Type B pancreatic cell (in vitro differentiated cells): Measurements from ENCODE around the gene MMS22L. TPM values are rescaled to one million over a fixed set of nuclear protein-coding genes. Genes with fewer than 3 reads are reported as not detected.

ENCODE experiments used
- DNase-seq: peaks from one replicate; pipeline ENCODE4 v3.0.0; 2021; ENCODE audit warnings: mixed read lengths; ENCODE audit not compliant: unreplicated experiment; ENCODE audit errors: extremely low spot score
- H3K27ac Mint-ChIP-seq: 2 replicates; pipeline ENCODE4 v1.8.0; 2021; ENCODE audit warnings: mild to moderate bottlenecking, mixed read lengths
- H3K27me3 Mint-ChIP-seq: 2 replicates; pipeline ENCODE4 v1.8.0; 2021; ENCODE audit warnings: mixed read lengths
- H3K36me3 Mint-ChIP-seq: 2 replicates; pipeline ENCODE4 v1.8.0; 2021; ENCODE audit warnings: mixed read lengths
- H3K4me1 Mint-ChIP-seq: one replicate; pipeline ENCODE4 v1.8.0; 2021; ENCODE audit warnings: mixed read lengths; ENCODE audit not compliant: unreplicated experiment
- H3K4me3 Mint-ChIP-seq: 2 replicates; pipeline ENCODE4 v1.8.0; 2021; ENCODE audit warnings: mild to moderate bottlenecking, mixed read lengths
- H3K9me3 Mint-ChIP-seq: 2 replicates; pipeline ENCODE4 v1.8.0; 2021; ENCODE audit warnings: mixed read lengths
- total RNA-seq: library from RNA; stranded (reverse); gene quantifications from 2 replicates; pipeline ENCODE4 v1.2.1, GENCODE V29; 2021; ENCODE audit warnings: low replicate concordance
- TF ChIP-seq, protein P1 (sequence below): fragments of 200-600 bp; sonication (generic); conservative IDR thresholded peaks from 2 replicates; pipeline ENCODE4 v1.5.0; 2021; ENCODE audit warnings: antibody characterized with exemption, mild to moderate bottlenecking

The MMS22L gene
- total RNA-seq, 1 donor from 2014 or later = 40.3 TPM

DNA sequence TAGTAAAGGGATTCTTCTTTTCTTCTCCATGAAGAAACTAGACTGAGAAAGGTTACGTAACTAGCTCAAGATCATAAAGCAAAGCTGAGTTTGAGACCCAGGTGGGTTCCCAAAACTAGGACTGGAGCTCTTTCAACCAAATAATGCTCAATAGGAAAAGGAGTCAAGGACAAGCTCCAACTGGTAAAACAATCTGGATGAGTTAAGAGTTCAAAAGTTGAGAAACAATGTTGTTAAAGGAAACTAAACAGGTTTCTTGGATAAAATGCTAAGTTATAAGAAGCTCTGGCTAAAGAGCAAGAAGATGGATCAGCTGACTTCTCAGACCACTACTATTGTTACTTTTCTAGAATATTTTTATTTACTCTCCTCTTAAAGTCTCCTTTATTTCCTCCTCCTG lies 137.3 kb downstream of the MMS22L start:
- Mint-ChIP-seq H3K4me1 (no peaks in the 10 kb centered on the region), H3K27ac (no peak overlapping the region), H3K4me3 (no peak overlapping the region), H3K27me3 (no peaks in the 10 kb centered on the region), H3K36me3 (peaks cover 33% of the 10 kb centered on the region), H3K9me3 (no peaks in the 10 kb centered on the region)
- DNase-seq = no peak
- TF ChIP-seq, protein P1, sequence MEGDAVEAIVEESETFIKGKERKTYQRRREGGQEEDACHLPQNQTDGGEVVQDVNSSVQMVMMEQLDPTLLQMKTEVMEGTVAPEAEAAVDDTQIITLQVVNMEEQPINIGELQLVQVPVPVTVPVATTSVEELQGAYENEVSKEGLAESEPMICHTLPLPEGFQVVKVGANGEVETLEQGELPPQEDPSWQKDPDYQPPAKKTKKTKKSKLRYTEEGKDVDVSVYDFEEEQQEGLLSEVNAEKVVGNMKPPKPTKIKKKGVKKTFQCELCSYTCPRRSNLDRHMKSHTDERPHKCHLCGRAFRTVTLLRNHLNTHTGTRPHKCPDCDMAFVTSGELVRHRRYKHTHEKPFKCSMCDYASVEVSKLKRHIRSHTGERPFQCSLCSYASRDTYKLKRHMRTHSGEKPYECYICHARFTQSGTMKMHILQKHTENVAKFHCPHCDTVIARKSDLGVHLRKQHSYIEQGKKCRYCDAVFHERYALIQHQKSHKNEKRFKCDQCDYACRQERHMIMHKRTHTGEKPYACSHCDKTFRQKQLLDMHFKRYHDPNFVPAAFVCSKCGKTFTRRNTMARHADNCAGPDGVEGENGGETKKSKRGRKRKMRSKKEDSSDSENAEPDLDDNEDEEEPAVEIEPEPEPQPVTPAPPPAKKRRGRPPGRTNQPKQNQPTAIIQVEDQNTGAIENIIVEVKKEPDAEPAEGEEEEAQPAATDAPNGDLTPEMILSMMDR = no peak

DNA sequence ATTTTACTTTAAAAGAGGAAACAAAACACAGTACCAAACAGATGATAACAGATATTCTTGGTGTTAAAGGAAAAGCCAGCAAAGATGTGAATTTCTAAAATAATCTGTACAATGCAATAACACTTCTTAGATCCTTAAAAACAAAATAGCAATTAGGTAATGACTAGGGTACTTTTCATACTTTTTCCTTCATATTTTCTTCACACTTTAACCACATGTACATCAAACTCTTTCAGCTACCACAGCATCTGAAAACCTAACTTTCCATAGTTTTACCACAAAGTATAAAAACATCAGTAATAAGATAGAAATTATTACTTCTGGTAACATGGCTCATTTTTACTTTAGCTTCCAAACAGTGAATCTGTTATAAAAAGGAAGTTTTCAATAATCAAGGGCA lies 141.3 kb downstream of the MMS22L start:
- H3K27me3 Mint-ChIP-seq = no peaks in the 10 kb centered on the region
- no peak overlapping the region for H3K4me3 Mint-ChIP-seq
- H3K4me1 Mint-ChIP-seq = no peaks in the 10 kb centered on the region
- no peaks in the 10 kb centered on the region for H3K9me3 Mint-ChIP-seq
- no peak overlapping the region for H3K27ac Mint-ChIP-seq
- TF ChIP-seq, protein P1 = no peak
- peaks cover 17% of the 10 kb centered on the region for H3K36me3 Mint-ChIP-seq
- DNase-seq = no peak

DNA sequence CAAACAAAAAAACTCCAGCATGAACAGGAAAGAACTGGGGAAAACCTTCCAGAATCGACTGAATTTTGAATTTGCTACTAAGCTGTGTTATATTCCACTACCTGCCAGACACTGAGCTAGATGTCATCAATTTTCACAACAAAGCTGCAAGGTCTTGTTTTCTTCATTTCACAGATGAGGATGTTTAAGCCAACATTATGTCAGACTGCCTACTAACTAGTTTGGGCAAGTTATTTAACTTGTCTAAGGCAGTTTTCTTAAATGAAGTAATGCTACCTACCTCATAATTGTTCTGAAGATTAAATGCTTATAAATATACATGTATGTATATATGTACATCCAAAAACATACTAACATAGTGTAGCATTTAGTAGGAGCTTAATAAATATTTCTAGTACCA lies 144.4 kb downstream of the MMS22L start:
- TF ChIP-seq, protein P1 = no peak
- Mint-ChIP-seq H3K4me1 (no peaks in the 10 kb centered on the region), H3K27me3 (no peaks in the 10 kb centered on the region), H3K36me3 (peaks cover 6% of the 10 kb centered on the region), H3K27ac (no peak overlapping the region), H3K4me3 (no peak overlapping the region), H3K9me3 (no peaks in the 10 kb centered on the region)
- DNase-seq = no peak

DNA sequence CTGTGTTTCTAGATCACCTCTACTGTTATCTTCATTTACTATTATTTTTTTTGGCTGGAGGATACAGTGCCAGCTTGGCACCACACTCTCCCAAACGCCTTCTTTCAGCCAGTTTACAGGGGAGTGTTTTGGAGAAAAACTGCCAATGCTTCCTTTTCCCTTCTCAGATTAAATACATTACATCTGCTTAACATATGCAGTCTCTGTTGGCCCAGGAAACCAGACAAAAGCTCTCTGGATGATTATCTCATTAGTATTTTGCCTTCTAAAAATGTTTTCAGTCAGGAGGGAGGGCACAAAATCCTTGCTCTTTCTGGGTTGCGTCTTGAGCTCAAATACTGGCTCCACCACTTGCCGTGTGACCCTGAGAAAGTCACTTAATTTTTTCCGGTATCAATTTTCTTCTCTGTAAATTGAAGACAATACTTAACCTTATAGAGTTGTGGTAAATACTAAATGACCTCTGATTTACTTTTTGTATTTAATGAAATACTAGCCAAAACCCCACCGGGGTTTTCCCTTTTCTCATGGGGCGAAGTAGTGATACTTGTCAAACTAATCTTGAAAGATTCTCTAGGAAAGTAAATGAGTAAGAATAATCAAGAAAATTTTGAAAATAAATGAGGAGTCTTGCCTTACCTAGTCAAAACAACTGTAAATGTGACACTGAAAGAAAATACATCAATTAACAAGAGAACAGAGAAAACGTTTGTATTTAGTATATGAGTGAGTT lies 146.2 kb downstream of the MMS22L start:
- H3K4me3 Mint-ChIP-seq = no peak overlapping the region
- DNase-seq = no peak
- H3K27ac Mint-ChIP-seq = no peak overlapping the region
- TF ChIP-seq, protein P1 = no peak
- H3K4me1 Mint-ChIP-seq = peaks cover 5% of the 10 kb centered on the region
- H3K27me3 Mint-ChIP-seq = no peaks in the 10 kb centered on the region
- no peaks in the 10 kb centered on the region for H3K9me3 Mint-ChIP-seq
- H3K36me3 Mint-ChIP-seq = no peaks in the 10 kb centered on the region

DNA sequence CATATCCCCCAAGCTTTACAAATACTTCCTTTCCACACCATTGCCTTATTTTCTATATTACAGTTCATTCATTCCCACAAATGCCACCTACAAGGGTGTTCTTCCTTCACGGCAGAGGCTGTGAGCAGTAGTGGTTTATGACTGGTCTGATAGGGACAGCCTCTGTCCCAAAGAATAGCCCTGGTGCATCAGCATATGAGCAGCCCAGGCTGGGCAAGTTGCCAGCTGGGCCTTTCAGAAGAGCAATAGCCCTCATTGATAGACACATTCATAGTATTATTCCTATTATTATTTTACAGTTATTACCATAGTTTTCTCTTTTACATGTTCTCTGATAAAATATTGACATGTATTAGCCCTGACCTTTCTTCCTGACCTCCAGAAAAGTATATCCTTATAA lies 149.9 kb downstream of the MMS22L start:
- no peak for DNase-seq
- peak overlapping the region; percentile 24 for H3K27ac Mint-ChIP-seq
- no peaks in the 10 kb centered on the region for H3K27me3 Mint-ChIP-seq
- H3K9me3 Mint-ChIP-seq = no peaks in the 10 kb centered on the region
- H3K4me3 Mint-ChIP-seq = no peak overlapping the region
- H3K36me3 Mint-ChIP-seq = peaks cover 5% of the 10 kb centered on the region
- H3K4me1 Mint-ChIP-seq = peaks cover 12% of the 10 kb centered on the region
- TF ChIP-seq, protein P1 = no peak

DNA sequence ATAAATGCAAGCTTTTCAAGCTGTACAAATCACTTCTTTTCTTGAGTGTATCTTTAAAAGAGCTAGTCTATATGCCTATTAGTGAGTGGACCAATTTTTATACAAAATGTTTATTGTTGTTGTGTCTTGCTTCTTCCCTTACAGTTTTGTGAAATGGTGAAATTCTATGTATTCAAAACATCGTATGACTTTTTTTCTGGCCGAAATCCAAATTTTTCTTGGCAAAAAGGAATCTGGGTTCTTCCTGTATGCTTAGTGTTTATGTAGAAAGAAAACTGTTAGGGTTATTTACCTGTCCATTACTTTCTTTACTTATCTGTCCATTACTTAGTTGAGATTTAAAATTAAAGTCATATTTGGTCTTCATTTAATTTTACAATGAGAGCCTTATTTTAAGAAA lies 153.9 kb downstream of the MMS22L start:
- TF ChIP-seq, protein P1 = no peak
- Mint-ChIP-seq H3K9me3 (no peaks in the 10 kb centered on the region), H3K4me3 (no peak overlapping the region), H3K36me3 (peaks cover 8% of the 10 kb centered on the region), H3K4me1 (peaks cover 24% of the 10 kb centered on the region), H3K27ac (no peak overlapping the region), H3K27me3 (no peaks in the 10 kb centered on the region)
- DNase-seq = no peak
